ENCODE measurements around the gene CHMP2B.

CHMP2B gene

GRCh38 chr3:87227104-87227834, at the start of gene CHMP2B:
Gene CHMP2B (plus strand): TSS chr3:87227309. CDS start chr3:87227523, 214 bp downstream.
- peak within 1 kb of the TSS; percentile 93 for H3K4me3 ChIP-seq (ENCODE audit: low read length, poor library complexity, severe bottlenecking)

GRCh38 chr3:87179642-87180041, 47.5 kb upstream of the CHMP2B start:
- Histone ChIP-seq H3K9ac (ENCODE audit: low read depth, low read length, poor library complexity, severe bottlenecking) (no peak overlapping the region), H3K36me3 (ENCODE audit: insufficient read depth, low read length) (no peaks in the 10 kb centered on the region), H3K4me1 (ENCODE audit: insufficient read depth, low read length, poor library complexity, severe bottlenecking) (no peaks in the 10 kb centered on the region), H4K20me1 (ENCODE audit: insufficient read depth, low read length, poor library complexity, severe bottlenecking) (no peaks in the 10 kb centered on the region), H3K4me3 (ENCODE audit: low read length, poor library complexity, severe bottlenecking) (no peak overlapping the region), H3K9me3 (ENCODE audit: insufficient read depth, low read depth, low read length) (no peaks in the 10 kb centered on the region), H3F3A (ENCODE audit: low read depth) (no peaks in the 10 kb centered on the region), H3K79me2 (ENCODE audit: insufficient read depth, low read length) (no peaks in the 10 kb centered on the region), H3K4me2 (ENCODE audit: low read depth, low read length, poor library complexity, severe bottlenecking) (no peak overlapping the region), H3K9me2 (replicated peaks; ENCODE audit: low read depth, low read length) (no peaks in the 10 kb centered on the region), H2AFZ (ENCODE audit: low read length) (no peak overlapping the region), H3K27me3 (ENCODE audit: insufficient read depth, low read length, poor library complexity, severe bottlenecking) (no peaks in the 10 kb centered on the region)
- TF ChIP-seq EZH2phosphoT487 (IDR thresholded peaks at IDR 0.05; ENCODE audit: borderline replicate concordance): no peak
- TF ChIP-seq CTCF (conservative IDR thresholded peaks at IDR 0.05; ENCODE audit: low read length): no peak

More at GRCh38 chr3:87227104-87227834, at the start of gene CHMP2B:
- Histone ChIP-seq H3K9me2 (replicated peaks; ENCODE audit: low read depth, low read length) (no peaks in the 10 kb centered on the region), H3K79me2 (ENCODE audit: insufficient read depth, low read length) (peaks cover 44% of the 10 kb centered on the region), H4K20me1 (ENCODE audit: insufficient read depth, low read length, poor library complexity, severe bottlenecking) (peaks cover 20% of the 10 kb centered on the region), H3K9ac (ENCODE audit: low read depth, low read length, poor library complexity, severe bottlenecking) (peak within 1 kb of the TSS; percentile 85), H3K4me2 (ENCODE audit: low read depth, low read length, poor library complexity, severe bottlenecking) (peak within 1 kb of the TSS; percentile 91), H3K9me3 (ENCODE audit: insufficient read depth, low read depth, low read length) (no peaks in the 10 kb centered on the region), H3F3A (ENCODE audit: low read depth) (no peaks in the 10 kb centered on the region), H2AFZ (ENCODE audit: low read length) (peak within 1 kb of the TSS; percentile 100), H3K27me3 (ENCODE audit: insufficient read depth, low read length, poor library complexity, severe bottlenecking) (peaks cover 10% of the 10 kb centered on the region), H3K36me3 (ENCODE audit: insufficient read depth, low read length) (no peaks in the 10 kb centered on the region), H3K4me1 (ENCODE audit: insufficient read depth, low read length, poor library complexity, severe bottlenecking) (peaks cover 43% of the 10 kb centered on the region)
- TF ChIP-seq CTCF (conservative IDR thresholded peaks at IDR 0.05; ENCODE audit: low read length): no peak
- TF ChIP-seq EZH2phosphoT487 (IDR thresholded peaks at IDR 0.05; ENCODE audit: borderline replicate concordance): no peak

- no peaks in the 10 kb centered on the region for H4K20me1 ChIP-seq (ENCODE audit: insufficient read depth, low read length, poor library complexity, severe bottlenecking)
- H3K9me3 ChIP-seq (ENCODE audit: insufficient read depth, low read depth, low read length): no peaks in the 10 kb centered on the region
- no peaks in the 10 kb centered on the region for H3K27me3 ChIP-seq (ENCODE audit: insufficient read depth, low read length, poor library complexity, severe bottlenecking)
- H3K4me1 ChIP-seq (ENCODE audit: insufficient read depth, low read length, poor library complexity, severe bottlenecking): no peaks in the 10 kb centered on the region
- TF ChIP-seq EZH2phosphoT487 (IDR thresholded peaks at IDR 0.05; ENCODE audit: borderline replicate concordance) (no peak), CTCF (conservative IDR thresholded peaks at IDR 0.05; ENCODE audit: low read length) (no peak)
- H3K4me2 ChIP-seq (ENCODE audit: low read depth, low read length, poor library complexity, severe bottlenecking): no peak overlapping the region
- no peaks in the 10 kb centered on the region for H3F3A ChIP-seq (ENCODE audit: low read depth)
- H3K36me3 ChIP-seq (ENCODE audit: insufficient read depth, low read length): no peaks in the 10 kb centered on the region
- no peaks in the 10 kb centered on the region for H3K9me2 ChIP-seq (replicated peaks; ENCODE audit: low read depth, low read length)
- no peaks in the 10 kb centered on the region for H3K79me2 ChIP-seq (ENCODE audit: insufficient read depth, low read length)
- H3K9ac ChIP-seq (ENCODE audit: low read depth, low read length, poor library complexity, severe bottlenecking): no peak overlapping the region
- no peak overlapping the region for H3K4me3 ChIP-seq (ENCODE audit: low read length, poor library complexity, severe bottlenecking)
- no peak overlapping the region for H2AFZ ChIP-seq (ENCODE audit: low read length)
These were observed 45.6 kb upstream of the CHMP2B start for GRCh38 chr3:87181551-87181950.

Measured in Loucy (cell line).